ENCODE results near the gene GALNT10. TPM values are rescaled to one million over a fixed set of nuclear protein-coding genes. Genes with fewer than 3 reads are reported as not detected.
A peak's percentile ranks its signal among the peaks of the same experiment; 100 is the strongest.

GALNT10 gene
- total RNA-seq, 1 donor from 2014 or later = 11.5 TPM

DNA sequence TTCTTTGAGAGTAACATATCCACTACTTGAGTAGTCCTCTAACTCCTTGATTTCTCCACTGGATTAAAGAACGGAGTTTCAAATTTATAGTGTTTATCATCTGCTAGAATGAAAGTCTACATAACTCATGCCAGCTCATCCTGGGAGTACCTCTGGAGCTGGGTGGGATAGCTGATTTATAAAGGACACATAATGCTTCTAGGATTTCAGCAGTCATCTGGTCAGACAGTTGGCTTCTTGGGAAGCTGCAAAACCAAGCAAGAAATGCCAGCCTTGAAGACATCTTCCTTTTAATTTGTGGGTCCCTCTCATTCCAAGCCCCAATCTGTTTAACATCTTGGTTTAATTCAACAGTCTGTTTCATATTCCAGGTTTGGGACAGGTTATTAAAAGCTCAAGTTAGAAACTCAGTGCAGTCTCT is 3.2 kb downstream of the GALNT10 start:
- Histone ChIP-seq H3K27ac (replicated peaks) (peak overlapping the region; percentile 9), H3K4me1 (peaks cover 76% of the 10 kb centered on the region), H3K36me3 (peaks cover 7% of the 10 kb centered on the region), H3K27me3 (ENCODE audit: low read depth) (no peaks in the 10 kb centered on the region), H3K9me3 (replicated peaks) (no peaks in the 10 kb centered on the region), H3K4me3 (no peak overlapping the region)
- DNase-seq = no peak
- TF ChIP-seq, protein P1, sequence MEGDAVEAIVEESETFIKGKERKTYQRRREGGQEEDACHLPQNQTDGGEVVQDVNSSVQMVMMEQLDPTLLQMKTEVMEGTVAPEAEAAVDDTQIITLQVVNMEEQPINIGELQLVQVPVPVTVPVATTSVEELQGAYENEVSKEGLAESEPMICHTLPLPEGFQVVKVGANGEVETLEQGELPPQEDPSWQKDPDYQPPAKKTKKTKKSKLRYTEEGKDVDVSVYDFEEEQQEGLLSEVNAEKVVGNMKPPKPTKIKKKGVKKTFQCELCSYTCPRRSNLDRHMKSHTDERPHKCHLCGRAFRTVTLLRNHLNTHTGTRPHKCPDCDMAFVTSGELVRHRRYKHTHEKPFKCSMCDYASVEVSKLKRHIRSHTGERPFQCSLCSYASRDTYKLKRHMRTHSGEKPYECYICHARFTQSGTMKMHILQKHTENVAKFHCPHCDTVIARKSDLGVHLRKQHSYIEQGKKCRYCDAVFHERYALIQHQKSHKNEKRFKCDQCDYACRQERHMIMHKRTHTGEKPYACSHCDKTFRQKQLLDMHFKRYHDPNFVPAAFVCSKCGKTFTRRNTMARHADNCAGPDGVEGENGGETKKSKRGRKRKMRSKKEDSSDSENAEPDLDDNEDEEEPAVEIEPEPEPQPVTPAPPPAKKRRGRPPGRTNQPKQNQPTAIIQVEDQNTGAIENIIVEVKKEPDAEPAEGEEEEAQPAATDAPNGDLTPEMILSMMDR (IDR thresholded peaks at IDR 0.05; ENCODE audit: borderline replicate concordance) = no peak
- intact Hi-C loops (cut with micrococcal nuclease) = no loop called here

DNA sequence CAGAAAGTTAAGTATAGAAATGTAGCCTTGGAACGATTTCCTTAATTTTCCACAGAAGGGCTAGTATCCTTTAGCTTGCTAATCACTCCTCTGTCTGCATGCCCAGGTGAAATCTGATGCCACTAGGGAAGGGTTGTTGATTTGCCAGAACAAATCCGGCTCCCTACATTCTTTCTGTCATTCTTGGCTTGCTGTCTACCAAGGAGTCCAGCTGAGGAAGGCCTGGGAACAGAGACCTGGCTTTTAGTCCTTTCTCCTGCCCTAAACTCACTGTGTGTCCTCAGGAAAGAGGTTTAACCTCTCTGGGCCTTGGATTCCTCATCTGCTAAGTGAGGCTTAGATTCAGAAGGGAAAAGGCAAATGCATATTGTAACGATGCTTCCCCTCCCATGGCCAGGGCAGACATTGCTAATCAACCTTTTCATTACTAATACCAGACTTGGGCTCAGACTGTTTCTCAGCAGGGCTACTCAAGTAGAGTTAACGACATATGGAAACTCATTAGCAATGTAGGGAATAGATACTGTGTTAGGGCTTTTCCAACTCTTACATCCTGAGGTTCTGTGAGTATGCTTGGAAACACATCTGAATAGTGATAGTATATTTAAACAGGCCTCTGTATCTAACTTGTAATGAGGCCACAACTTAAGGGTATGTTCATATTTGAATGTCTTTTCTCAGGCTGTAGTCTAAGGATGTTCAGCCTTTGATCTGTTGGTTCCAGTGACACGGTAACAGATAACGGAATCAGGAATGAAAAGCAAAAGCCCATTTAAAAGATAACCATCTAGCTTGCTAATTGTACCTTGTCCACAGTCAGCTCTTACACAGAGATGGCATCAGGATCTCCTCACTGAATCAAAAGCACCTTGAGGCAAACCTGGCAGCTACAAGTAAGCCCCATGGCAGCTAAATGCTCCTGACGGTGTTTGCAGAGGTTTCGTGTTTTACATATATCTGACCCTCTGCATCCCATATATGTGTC is 4.1 kb downstream of the GALNT10 start:
- no peaks in the 10 kb centered on the region for H3K9me3 ChIP-seq (replicated peaks)
- peaks cover 73% of the 10 kb centered on the region for H3K4me1 ChIP-seq
- peaks cover 7% of the 10 kb centered on the region for H3K36me3 ChIP-seq
- H3K27me3 ChIP-seq (ENCODE audit: low read depth) = no peaks in the 10 kb centered on the region
- no peak overlapping the region for H3K4me3 ChIP-seq
- TF ChIP-seq, protein P1 (IDR thresholded peaks at IDR 0.05; ENCODE audit: borderline replicate concordance) = no peak
- no peak for DNase-seq
- H3K27ac ChIP-seq (replicated peaks) = no peak overlapping the region
- intact Hi-C loops (cut with micrococcal nuclease) = no loop called here

DNA sequence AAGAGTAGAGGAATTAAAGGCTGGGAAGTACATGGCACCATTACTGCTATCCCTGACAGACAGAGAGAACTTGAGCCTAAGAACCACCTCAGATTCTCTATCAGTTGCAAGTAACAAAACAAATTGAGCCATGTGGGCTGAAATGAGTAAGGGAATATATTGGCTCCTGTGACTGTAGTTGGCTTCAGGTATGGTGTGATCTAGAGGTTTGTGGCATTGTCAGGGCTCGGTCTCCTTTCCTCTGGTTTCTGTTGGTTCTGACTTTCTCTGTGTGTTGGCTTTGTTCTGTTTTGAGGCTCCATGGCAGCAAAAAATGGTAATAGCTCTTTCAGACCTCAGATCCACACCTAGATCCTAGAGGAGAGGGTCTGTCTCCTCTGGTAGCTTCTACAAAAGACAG is 5.7 kb downstream of the GALNT10 start:
- no peaks in the 10 kb centered on the region for H3K27me3 ChIP-seq (ENCODE audit: low read depth)
- TF ChIP-seq, protein P1 (IDR thresholded peaks at IDR 0.05; ENCODE audit: borderline replicate concordance) = no peak
- DNase-seq = no peak
- H3K36me3 ChIP-seq = peaks cover 7% of the 10 kb centered on the region
- no peaks in the 10 kb centered on the region for H3K9me3 ChIP-seq (replicated peaks)
- H3K4me3 ChIP-seq = no peak overlapping the region
- intact Hi-C loops (cut with micrococcal nuclease) = no loop called here
- peaks cover 65% of the 10 kb centered on the region for H3K4me1 ChIP-seq
- H3K27ac ChIP-seq (replicated peaks) = no peak overlapping the region

DNA sequence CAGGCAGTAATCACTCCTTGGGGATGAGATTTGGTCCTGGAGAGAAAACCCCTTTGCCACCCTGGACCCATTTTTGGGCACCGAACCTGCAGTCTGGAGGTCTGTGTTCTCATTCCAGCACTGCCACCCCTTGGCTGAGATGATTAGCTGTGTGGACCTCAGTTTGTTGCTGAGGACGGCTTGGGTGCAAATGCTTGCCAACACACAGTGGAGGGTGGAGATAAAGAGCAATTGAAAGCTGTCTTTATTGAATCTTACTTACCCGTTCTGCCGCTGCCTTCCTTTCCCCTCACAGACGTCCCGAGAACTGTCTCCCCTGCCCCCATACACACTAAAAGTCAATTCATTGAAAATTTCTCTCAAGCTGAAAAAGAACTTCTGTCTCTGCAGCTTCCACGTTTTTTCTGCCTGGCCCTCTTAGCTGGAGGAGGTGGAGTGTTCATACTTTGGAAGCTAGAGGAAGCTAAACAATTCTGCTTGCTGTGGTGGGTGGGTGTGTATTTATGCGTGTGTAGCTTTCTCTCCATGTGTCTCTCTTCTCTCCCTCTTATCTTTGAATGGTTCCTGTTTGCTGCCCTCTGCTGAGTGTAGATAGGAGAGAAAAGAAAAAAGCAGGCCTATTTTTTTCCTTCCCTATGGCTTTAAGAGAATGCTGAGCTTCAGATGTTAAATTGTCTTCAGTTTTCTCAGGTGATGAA is 6.6 kb downstream of the GALNT10 start:
- DNase-seq = no peak
- intact Hi-C loops (cut with micrococcal nuclease) = no loop called here
- TF ChIP-seq, protein P1 (IDR thresholded peaks at IDR 0.05; ENCODE audit: borderline replicate concordance) = peak; percentile 41
- Histone ChIP-seq H3K27ac (replicated peaks) (no peak overlapping the region), H3K4me3 (no peak overlapping the region), H3K27me3 (ENCODE audit: low read depth) (no peaks in the 10 kb centered on the region), H3K9me3 (replicated peaks) (no peaks in the 10 kb centered on the region), H3K36me3 (peaks cover 7% of the 10 kb centered on the region), H3K4me1 (peaks cover 60% of the 10 kb centered on the region)

DNA sequence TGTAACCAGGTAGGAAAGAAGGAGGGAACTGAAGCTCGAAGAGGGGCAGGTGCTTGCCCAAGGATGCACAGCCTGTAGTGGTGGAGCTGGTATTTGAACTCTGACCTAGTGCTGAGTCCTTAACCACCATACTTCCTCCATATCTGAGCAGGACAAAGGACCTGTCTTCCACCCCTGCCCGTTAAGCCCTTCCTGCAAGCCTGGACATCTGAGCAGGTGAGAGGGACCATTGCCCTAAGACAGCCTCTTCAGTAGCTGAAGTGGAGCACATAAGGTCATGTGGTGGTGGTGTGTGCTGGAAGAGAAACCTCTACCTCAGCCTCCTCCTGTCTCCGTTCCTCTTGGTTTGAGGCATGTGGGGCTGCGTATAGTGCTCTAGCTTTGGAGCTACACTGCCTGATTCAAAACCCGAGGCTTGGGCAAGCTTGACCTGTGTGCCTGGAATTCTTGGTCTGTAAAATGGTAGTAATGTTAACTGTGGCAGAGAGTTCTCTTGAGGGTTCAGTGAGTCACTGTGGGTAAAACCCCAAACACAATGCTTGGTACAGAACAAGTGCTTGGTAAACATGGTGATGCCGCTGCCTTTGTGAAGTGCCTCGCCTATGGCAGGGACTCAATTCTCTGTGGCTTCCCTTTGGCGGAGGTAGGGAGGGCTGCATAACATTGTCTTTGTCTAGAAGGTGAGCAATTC is 7.4 kb downstream of the GALNT10 start:
- no peak for DNase-seq
- Histone ChIP-seq H3K9me3 (replicated peaks) (no peaks in the 10 kb centered on the region), H3K27me3 (ENCODE audit: low read depth) (no peaks in the 10 kb centered on the region), H3K4me3 (no peak overlapping the region), H3K36me3 (peaks cover 7% of the 10 kb centered on the region), H3K4me1 (peaks cover 61% of the 10 kb centered on the region), H3K27ac (replicated peaks) (no peak overlapping the region)
- intact Hi-C loops (cut with micrococcal nuclease) = no loop called here
- TF ChIP-seq, protein P1 (IDR thresholded peaks at IDR 0.05; ENCODE audit: borderline replicate concordance) = no peak

Measured in left ventricle myocardium inferior (tissue), 1 donor.